PC-3 (cell line): Measurements from ENCODE around the gene CDHR2. TPM values are rescaled to one million over a fixed set of nuclear protein-coding genes. Genes with fewer than 3 reads are reported as not detected.
"Not testable (repeated sequence)": the region's sequence is repeated elsewhere in the genome, so short reads cannot be mapped to it uniquely, and the experiment has no call there.

ENCODE experiments used
- ATAC-seq: fragments of 200-7000 bp; cut with Tn5 transposase; 2 replicates; pipeline ENCODE4 v1.9.1; 2020; ENCODE audit warnings: mild to moderate bottlenecking, moderate library complexity
- BruUV-seq: library from RNA; stranded (reverse); fragments of 400-500 nt; replicated peaks from 2 replicates; lab custom pipeline; 2021; lab: Mats Ljungman, UMichigan
- CTCF ChIA-PET: fragments of 300-600 bp; sonication (Branson Sonifier 250); formaldehyde crosslinking; loops from one replicate; lab custom pipeline; 2022; ENCODE audit warnings: antibody characterized with exemption; lab: Charles Lee
- POLR2A ChIA-PET: fragments of 300-600 bp; sonication (Branson Sonifier 250); formaldehyde crosslinking; loops from one replicate; lab custom pipeline; 2022; ENCODE audit warnings: antibody characterized with exemption; ENCODE audit not compliant: unreplicated experiment; lab: Charles Lee
- DNase-seq: peaks from one replicate; pipeline ENCODE4 v3.0.0-alpha.2; 2015
- H2AFZ ChIP-seq: fragments of 300-600 bp; sonication (generic); 2 replicates; pipeline ENCODE4 v1.6.0; 2016; ENCODE audit warnings: antibody characterized with exemption, low read length
- H3F3A ChIP-seq: fragments of 300-600 bp; sonication (generic); one replicate; pipeline ENCODE4 v1.6.0; 2017; ENCODE audit warnings: antibody characterized with exemption, low read length, control low read depth, mild to moderate bottlenecking; ENCODE audit not compliant: unreplicated experiment
- H3K27ac ChIP-seq: fragments of 300-600 bp; sonication (generic); 2 replicates; pipeline ENCODE4 v1.5.1; 2016; ENCODE audit warnings: mild to moderate bottlenecking, low read length
- H3K27me3 ChIP-seq: fragments of 300-600 bp; sonication (generic); 2 replicates; pipeline ENCODE4 v1.6.1; 2016; ENCODE audit warnings: low read length, mixed read lengths
- H3K36me3 ChIP-seq: fragments of 300-600 bp; sonication (generic); 2 replicates; pipeline ENCODE4 v1.6.1; 2016; ENCODE audit warnings: low read depth, mixed run types, low read length, mixed read lengths
- H3K4me1 ChIP-seq: fragments of 300-600 bp; sonication (generic); 2 replicates; pipeline ENCODE4 v1.5.1; 2016; ENCODE audit warnings: low read length; ENCODE audit not compliant: insufficient read depth
- H3K4me2 ChIP-seq: fragments of 300-600 bp; sonication (generic); 2 replicates; pipeline ENCODE4 v1.6.0; 2016; ENCODE audit warnings: low read length
- H3K4me3 ChIP-seq: fragments of 300-600 bp; sonication (generic); 2 replicates; pipeline ENCODE4 v1.5.1; 2016; ENCODE audit warnings: mild to moderate bottlenecking, low read length, mixed read lengths
- H3K79me2 ChIP-seq: fragments of 300-600 bp; sonication (generic); 2 replicates; pipeline ENCODE4 v1.6.1; 2017; ENCODE audit warnings: low read length, mixed read lengths
- H3K9ac ChIP-seq: fragments of 300-600 bp; sonication (generic); 2 replicates; pipeline ENCODE4 v1.6.0; 2016; ENCODE audit warnings: mild to moderate bottlenecking, low read length
- H3K9me2 ChIP-seq: fragments of 300-600 bp; sonication (generic); replicated peaks from 2 replicates; pipeline ENCODE4 v1.6.1; 2016; ENCODE audit warnings: mixed run types, low read length, mixed read lengths
- H3K9me3 ChIP-seq: fragments of 300-600 bp; sonication (generic); 2 replicates; pipeline ENCODE4 v1.6.1; 2016; ENCODE audit warnings: low read length, mixed read lengths
- H4K20me1 ChIP-seq: fragments of 300-600 bp; sonication (generic); 2 replicates; pipeline ENCODE4 v1.6.1; 2016; ENCODE audit warnings: low read length, mixed read lengths
- EZH2 ChIP-seq: fragments of 300-600 bp; sonication (generic); IDR thresholded peaks from one replicate; pipeline ENCODE4 v1.6.1; 2017; ENCODE audit warnings: antibody characterized with exemption, mild to moderate bottlenecking, low read length; ENCODE audit not compliant: unreplicated experiment
- EZH2phosphoT487 ChIP-seq: fragments of 300-600 bp; sonication (generic); IDR thresholded peaks from 2 replicates; pipeline ENCODE4 v1.6.1; 2018; ENCODE audit warnings: mild to moderate bottlenecking, antibody characterized with exemption, low read length, borderline replicate concordance
- intact Hi-C: fragments of 100-400 bp; cut with micrococcal nuclease; formaldehyde crosslinking; loops from 2 replicates; pipeline ENCODE4 v1.9.0; 2023
- total RNA-seq: library from RNA; depleted of rRNA; stranded (reverse); fragments of >200 nt; gene quantifications from 2 replicates; pipeline ENCODE4 v1.2.3, GENCODE V29; 2014
- TF ChIP-seq, protein P1 (sequence below): fragments of 300-600 bp; sonication (generic); conservative IDR thresholded peaks from 2 replicates; pipeline ENCODE4 v1.5.1; 2017; ENCODE audit warnings: antibody characterized with exemption, low read depth, mild to moderate bottlenecking, low read length

CDHR2 gene
- total RNA-seq, 1 experiment from 2014 or later, result 0.07 TPM

DNA sequence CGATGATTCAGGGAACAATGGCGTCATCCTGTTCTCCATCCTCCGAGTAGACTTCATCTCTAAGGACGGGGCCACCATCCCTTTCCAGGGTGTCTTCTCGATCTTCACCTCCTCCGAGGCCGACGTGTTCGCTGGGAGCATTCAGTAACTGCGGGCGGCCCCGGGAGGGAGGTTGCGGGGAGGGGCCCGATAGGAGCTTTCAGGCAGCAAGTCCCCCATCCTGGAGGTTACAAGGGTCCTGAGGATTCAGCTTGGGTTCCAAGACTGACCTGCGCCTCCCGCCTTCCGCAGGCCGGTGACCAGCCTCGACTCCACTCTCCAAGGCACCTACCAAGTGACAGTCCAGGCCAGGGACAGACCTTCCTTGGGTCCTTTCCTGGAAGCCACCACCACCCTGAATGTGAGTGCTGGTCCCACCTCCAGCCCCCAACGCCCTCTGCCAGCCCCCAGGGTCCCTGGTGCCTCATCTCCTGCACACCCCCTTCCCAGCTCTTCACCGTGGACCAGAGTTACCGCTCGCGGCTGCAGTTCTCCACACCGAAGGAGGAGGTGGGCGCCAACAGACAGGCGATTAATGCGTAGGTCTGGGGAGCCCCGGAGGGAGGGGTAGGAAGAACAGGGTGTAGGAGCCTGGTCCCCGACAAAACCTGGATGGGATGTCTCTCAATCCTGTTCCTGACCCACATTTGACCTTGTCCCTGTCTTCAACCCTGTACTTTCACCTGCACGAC lies 40.1 kb downstream of the CDHR2 start:
- DNase-seq, result no peak
- Histone ChIP-seq H4K20me1 (no peaks in the 10 kb centered on the region), H3K27ac (no peak overlapping the region), H3K9me3 (no peaks in the 10 kb centered on the region), H3F3A (no peaks in the 10 kb centered on the region), H3K36me3 (no peaks in the 10 kb centered on the region; the same call in 1 of the 2 replicates), H3K4me3 (no peak overlapping the region), H3K4me2 (no peak overlapping the region), H3K9me2 (no peaks in the 10 kb centered on the region), H3K27me3 (no peaks in the 10 kb centered on the region), H2AFZ (no peak overlapping the region), H3K9ac (no peak overlapping the region), H3K4me1 (no peaks in the 10 kb centered on the region), H3K79me2 (no peaks in the 10 kb centered on the region)
- no peak for ATAC-seq
- no TSS peak for BruUV-seq
- CTCF ChIA-PET, result interaction anchor here (0.6 kb wide), 1 partner anchor 237 kb away, joined by 3 read pairs; no protein-coding TSS in a partner anchor
- intact Hi-C loops, result no loop called here
- POLR2A ChIA-PET, result no interaction called here
- TF ChIP-seq EZH2phosphoT487, result no peak
- no peak for TF ChIP-seq EZH2
- TF ChIP-seq, protein P1, sequence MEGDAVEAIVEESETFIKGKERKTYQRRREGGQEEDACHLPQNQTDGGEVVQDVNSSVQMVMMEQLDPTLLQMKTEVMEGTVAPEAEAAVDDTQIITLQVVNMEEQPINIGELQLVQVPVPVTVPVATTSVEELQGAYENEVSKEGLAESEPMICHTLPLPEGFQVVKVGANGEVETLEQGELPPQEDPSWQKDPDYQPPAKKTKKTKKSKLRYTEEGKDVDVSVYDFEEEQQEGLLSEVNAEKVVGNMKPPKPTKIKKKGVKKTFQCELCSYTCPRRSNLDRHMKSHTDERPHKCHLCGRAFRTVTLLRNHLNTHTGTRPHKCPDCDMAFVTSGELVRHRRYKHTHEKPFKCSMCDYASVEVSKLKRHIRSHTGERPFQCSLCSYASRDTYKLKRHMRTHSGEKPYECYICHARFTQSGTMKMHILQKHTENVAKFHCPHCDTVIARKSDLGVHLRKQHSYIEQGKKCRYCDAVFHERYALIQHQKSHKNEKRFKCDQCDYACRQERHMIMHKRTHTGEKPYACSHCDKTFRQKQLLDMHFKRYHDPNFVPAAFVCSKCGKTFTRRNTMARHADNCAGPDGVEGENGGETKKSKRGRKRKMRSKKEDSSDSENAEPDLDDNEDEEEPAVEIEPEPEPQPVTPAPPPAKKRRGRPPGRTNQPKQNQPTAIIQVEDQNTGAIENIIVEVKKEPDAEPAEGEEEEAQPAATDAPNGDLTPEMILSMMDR, result no peak

DNA sequence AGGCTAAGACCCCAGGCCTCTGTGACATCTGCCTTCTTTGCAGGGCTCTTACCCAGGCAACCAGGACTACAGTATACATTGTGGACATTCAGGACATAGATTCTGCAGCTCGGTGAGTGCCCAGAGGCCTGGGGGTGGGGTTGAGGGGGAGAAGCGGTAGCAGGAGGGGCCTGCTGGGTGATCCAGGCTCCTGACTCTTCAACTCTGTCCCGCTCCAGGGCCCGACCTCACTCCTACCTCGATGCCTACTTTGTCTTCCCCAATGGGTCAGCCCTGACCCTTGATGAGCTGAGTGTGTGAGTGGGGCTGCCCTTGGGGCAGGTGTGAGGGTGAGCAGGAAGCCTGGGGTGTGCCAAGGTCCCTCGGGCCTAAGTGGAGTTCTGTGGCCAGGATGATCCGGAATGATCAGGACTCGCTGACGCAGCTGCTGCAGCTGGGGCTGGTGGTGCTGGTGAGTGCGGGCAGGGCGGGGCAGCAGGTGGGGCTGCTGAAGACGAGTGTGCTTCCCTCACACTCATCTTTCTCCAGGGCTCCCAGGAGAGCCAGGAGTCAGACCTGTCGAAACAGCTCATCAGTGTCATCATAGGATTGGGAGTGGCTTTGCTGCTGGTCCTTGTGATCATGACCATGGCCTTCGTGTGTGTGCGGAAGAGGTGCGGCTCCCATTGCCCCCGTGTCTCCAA lies 41.0 kb downstream of the CDHR2 start:
- H3K9ac ChIP-seq, result no peak overlapping the region
- no peaks in the 10 kb centered on the region for H3K36me3 ChIP-seq
- ChIA-PET POLR2A (no interaction called here), CTCF (interaction anchor here (0.6 kb wide), 1 partner anchor 238 kb away, joined by 3 read pairs; no protein-coding TSS in a partner anchor)
- H3K4me3 ChIP-seq, result no peak overlapping the region
- H3K9me2 ChIP-seq, result no peaks in the 10 kb centered on the region
- ATAC-seq (no peak), DNase-seq (no peak)
- H3K27ac ChIP-seq, result no peak overlapping the region
- no peaks in the 10 kb centered on the region for H3F3A ChIP-seq
- no peak overlapping the region for H3K4me2 ChIP-seq
- H3K79me2 ChIP-seq, result no peaks in the 10 kb centered on the region
- H3K9me3 ChIP-seq, result no peaks in the 10 kb centered on the region
- no peak overlapping the region for H2AFZ ChIP-seq
- no peaks in the 10 kb centered on the region for H3K4me1 ChIP-seq
- H4K20me1 ChIP-seq, result no peaks in the 10 kb centered on the region
- intact Hi-C loops, result no loop called here
- TF ChIP-seq EZH2 (no peak), EZH2phosphoT487 (no peak)
- TF ChIP-seq, protein P1, result no peak
- H3K27me3 ChIP-seq, result no peaks in the 10 kb centered on the region
- no TSS peak for BruUV-seq

DNA sequence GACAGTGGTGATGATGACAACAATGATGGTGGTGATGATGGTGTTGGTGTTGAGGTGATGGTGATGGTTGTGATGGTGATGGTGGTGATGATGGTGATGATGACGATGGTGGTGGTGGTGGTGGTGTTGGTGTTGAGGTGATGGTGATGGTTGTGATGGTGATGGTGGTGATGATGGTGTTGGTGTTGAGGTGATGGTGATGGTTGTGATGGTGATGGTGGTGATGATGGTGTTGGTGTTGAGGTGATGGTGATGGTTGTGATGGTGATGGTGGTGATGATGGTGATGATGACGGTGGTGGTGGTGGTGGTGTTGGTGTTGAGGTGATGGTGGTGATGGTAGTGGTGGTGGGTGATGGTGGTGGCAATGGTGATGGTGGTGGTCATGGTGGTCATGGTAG lies 42.5 kb downstream of the CDHR2 start:
- CTCF ChIA-PET, H3K36me3 ChIP-seq, POLR2A ChIA-PET, H4K20me1 ChIP-seq, H3K79me2 ChIP-seq, H3K9ac ChIP-seq, ATAC-seq, H3K27ac ChIP-seq, H3K4me2 ChIP-seq, BruUV-seq, H3K9me3 ChIP-seq, H3K27me3 ChIP-seq, H3F3A ChIP-seq, H3K4me3 ChIP-seq, intact Hi-C loops, DNase-seq, H3K9me2 ChIP-seq, H3K4me1 ChIP-seq, H2AFZ ChIP-seq: not testable (repeated sequence)
